Middle frontal gyrus (tissue), 1 donor: ENCODE measurements around the gene ISL1.

Experiments
- DNase-seq: peaks from one replicate; pipeline ENCODE4 v3.0.0-alpha.2; 2015; ENCODE audit warnings: low spot score; ENCODE audit errors: extremely low spot score

Gene ISL1

DNA sequence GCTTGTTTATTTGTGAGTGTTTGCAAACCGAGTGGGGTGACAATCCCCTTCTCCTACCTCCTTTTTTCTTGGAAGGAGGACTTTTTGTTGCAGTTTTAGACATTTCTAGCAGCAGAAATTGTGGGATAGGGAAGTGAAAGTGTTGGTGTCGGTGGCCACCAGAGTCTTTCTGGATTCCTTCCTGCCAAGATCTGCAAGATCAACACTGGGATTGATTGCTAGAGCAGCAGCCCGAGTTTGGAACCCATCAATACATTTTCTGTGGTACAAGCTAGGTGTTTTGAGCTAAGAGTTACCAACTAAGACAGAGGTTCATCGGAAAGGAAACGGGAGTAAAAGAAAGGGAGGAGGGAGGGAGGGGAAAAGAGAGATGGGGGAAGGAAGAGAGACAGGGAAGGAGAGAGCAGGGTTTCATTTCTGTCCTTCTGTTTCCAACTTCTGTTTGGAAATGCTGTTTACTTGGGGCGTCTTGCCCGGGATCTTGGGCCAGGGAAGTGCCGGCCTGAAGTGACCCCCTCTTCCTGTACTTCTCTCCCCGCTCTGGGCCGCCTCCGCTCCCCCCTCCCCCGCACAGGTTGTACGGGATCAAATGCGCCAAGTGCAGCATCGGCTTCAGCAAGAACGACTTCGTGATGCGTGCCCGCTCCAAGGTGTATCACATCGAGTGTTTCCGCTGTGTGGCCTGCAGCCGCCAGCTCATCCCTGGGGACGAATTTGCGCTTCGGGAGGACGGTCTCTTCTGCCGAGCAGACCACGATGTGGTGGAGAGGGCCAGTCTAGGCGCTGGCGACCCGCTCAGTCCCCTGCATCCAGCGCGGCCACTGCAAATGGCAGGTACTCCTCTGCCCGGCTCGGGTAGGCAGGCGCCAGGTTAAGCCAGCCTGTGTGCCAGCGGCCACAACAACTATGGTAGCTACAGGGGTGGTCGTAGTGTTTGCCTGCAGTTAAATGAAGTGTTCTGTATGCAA is 4.0 kb downstream of the ISL1 start:
- no peak for DNase-seq

DNA sequence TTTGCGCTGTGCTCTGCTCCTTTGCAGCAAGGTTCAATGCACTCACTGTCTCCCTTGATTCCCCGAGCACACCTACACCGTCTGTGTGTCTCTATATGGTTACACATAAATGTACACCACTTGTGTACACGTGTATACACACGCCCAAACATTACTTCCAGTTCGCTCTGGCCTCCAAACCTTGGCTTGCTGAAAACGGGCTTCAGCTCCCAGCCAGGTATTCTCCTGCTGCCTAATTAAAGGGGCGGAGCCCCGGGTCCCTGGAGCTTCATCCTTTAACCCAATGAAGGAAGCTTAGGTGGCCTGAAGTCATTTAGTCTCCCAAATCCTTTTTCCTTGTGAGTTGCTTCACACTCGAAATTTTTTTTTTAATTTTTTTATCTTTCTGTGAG is 4.6 kb downstream of the ISL1 start:
- DNase-seq, result no peak

DNA sequence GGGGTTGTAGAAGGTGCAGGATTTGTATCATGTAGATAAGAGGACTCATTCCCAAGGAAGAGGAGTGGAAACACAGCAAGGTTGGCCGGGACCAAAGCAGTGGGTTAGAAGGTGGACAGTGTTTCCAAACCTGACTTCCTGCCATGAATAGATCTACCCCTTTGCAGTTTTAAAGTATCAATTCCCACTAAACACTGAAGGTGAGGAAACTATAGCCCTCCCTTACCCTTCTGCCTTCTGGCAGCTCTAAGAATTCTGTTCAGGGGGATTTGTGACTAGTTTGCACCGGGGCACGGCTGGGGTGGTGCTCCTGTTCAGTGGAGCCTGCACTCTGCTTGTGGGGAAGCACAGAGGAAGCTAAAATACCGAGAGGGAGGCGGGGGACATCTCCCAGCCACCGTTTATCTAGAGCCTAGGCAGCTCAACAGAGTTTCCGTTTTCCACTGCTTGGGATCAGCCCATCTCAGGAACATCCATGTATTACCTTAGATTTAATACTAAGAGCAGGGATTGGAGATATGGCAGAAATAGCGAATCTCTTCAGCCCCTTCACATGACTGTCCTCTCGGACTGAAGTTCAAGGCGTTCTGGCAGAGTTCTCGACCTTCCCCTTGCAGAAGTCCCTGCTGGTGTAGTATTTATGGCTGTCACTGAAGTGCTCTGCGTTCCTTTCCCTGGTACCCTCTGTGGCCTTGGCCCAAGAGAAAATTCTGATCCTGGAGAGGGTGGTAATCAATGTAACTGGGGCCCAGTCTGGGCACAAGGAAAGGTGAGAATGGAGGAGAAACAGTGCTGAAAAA is 5.4 kb downstream of the ISL1 start:
- no peak for DNase-seq

DNA sequence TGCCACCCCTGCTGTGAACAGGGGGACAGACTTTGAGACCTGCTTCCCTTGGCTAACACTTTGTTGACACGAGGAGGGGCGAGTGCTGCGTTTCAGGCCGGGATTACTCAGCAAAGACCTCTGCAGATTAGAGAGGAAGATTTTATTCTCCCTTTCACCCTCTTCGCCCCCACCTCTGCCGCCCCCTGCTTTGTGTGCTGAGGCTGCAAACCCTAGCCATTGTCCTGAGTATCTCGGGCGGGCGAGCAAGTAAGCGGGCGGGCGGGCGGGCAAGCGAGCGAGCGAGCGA is 6.0 kb downstream of the ISL1 start:
- no peak for DNase-seq

DNA sequence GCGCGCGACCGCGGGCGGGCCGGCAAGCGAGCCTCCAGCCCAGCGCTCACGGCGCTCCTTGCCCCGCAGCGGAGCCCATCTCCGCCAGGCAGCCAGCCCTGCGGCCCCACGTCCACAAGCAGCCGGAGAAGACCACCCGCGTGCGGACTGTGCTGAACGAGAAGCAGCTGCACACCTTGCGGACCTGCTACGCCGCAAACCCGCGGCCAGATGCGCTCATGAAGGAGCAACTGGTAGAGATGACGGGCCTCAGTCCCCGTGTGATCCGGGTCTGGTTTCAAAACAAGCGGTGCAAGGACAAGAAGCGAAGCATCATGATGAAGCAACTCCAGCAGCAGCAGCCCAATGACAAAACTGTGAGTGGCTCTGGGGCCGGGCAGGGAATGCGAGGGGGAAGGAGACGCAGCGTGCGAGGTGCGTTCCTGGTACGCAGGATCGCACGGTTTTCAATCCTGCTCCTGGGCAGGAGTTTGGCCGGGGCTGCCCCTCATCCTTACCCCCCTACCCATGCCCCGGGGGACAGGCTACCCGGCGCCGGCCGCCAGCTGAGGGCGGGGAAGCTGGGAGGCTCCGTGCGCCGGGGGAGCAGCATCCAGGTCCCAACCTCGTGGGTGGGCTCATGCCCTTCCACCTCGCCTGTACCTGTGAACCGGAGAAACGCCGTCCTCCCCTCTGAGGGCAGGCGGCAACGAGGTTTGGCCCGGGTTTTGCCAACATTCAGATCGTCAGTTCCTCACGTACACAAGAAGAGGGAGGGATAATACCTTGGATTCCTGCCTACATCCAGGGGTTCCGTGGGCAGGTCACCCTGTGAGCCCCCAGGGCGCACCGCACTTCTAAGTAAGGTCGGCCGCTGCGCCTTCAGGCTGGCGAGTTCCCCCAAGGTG is 6.6 kb downstream of the ISL1 start:
- no peak for DNase-seq

DNA sequence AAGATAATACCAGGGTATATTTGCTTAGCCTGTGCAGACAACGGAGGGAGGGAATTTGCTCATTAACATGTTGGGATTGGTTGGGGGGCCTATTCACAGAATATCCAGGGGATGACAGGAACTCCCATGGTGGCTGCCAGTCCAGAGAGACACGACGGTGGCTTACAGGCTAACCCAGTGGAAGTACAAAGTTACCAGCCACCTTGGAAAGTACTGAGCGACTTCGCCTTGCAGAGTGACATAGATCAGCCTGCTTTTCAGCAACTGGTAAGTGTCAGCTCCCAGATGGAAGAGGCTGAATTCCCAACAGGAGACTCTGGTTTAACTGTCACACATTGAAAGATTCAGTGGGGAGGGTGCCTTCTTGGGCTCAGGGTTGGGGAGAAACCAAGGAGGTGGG is 7.9 kb downstream of the ISL1 start:
- no peak for DNase-seq

DNA sequence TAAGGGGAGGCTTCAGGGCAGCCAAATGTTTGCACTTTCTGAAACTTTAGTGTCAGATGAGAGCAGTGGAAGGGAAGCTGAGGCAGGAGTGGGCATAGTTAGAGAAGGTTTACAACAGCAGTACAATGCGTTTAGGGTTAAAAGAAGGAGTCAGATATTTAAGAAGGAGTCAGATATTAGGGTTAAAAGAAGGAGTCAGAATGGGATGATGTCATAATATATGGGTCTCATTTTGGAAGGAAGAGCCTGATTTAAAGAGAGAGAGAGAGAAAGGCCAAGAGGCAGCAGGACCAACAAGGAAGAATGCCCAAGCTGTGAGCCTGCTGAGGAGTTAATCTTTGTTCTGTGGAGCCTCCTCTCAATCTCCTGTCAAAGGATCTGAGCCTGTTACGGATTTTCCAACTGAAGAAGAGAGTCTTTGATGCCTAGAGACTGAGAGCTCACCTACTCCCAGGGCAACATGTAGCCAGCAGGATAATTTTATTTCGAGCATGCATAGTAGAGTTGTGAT is 9.5 kb downstream of the ISL1 start:
- no peak for DNase-seq

DNA sequence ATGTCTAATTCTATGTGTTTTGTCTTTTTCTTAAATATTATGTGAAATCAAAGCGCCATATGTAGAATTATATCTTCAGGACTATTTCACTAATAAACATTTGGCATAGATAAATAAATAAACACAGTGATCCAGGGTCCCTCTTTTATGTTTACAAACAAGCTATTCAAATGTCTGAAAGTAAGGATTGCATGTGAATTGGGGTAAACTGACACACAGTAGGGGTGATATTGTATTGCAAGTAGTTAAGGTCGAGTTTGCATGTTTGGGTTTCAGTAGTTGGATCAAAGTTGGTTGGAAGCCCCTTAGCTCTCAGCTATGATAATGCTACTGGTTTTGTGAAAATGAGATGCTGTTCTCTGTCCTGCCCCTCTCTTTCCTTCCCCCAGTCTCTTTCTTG is 11.4 kb downstream of the ISL1 start:
- DNase-seq, result no peak

DNA sequence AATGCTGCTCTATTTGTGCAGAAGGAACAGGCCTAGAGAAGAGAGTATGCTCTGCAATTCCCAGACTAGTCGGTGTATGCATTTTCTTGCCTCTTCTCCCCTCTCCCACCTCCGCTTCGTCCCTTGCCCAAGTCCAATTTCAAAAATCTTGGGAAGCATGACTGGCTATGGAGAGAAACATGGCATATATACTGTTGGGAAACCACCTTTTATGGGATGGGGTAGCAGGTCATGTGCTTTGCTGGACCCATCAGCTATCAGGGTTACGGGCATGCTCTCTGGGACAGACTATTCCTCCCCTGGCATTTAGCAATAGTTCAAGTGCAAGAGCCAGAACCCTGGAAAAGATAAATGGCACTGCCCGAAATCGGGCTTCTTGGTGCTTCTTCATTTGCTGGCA is 12.0 kb downstream of the ISL1 start:
- no peak for DNase-seq

DNA sequence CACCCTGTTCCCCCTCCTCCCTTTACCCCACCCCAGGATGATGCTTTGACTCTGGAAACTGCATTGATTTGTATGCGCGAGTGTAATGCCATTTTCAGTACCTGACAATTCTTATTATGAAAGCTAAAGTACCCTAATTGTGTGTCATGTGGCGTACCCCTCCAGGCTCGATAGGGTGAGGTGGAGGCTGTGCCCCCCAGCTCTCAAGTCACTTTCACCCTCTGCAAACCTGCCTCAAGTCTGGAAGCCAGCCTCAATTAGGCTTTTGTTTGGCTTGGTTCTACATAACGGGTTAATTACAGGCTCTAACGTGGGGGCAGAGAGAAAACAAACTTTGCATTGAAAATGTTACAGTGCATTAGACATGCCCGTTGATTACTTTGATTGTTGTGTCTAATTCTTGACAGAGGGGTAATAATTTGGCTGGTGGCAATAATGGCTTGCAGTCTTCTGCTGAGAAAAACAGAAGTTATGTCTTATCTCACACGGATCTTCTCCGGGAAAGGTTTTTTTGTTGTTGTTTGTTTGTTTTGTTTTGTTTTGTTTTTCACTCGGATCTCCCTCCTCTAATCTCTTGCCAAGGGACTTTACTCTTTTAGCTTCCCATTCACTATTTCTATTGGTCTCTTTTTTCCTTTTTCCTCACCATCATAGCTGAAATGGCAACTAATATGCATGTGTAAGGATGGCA is 12.6 kb downstream of the ISL1 start:
- no peak for DNase-seq

DNA sequence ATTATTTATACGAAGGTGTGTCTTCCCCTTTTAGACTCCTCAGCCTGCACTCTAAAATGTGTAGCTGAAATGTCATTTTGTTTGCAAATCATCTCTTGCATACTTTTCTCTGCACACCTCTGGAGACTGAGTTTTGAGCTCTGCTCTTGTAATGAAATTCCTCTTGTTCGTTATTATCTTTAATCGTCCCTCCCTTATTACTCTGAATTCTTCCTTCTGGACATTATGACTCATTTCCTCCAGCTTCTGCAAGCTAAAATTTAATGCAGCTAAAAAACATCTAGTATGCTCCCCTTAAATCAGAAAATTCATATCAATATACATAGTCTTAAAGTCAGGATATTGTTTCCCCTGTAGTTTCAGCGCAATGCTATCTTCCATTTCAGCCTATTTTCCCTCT is 13.5 kb downstream of the ISL1 start:
- DNase-seq, result no peak

DNA sequence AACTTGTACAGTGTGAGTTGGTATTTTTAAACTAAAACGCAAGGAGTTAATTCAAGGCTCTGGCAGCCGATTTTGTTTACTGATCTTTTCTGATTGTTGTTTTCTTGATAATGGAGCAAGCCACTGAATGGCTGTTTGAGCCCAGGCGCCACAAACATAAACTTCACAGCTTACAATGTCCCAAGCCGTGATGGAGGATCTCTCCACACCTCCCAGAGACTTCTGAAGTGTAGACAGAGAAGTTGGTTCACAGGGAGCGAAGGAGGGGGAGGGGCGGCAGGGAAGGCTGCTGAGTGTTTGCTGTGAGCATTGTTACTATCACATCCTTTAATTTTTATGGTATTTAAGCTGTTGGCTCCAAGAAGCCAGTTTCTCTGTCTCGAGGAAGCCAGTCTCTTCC is 14.7 kb downstream of the ISL1 start:
- DNase-seq, result no peak

DNA sequence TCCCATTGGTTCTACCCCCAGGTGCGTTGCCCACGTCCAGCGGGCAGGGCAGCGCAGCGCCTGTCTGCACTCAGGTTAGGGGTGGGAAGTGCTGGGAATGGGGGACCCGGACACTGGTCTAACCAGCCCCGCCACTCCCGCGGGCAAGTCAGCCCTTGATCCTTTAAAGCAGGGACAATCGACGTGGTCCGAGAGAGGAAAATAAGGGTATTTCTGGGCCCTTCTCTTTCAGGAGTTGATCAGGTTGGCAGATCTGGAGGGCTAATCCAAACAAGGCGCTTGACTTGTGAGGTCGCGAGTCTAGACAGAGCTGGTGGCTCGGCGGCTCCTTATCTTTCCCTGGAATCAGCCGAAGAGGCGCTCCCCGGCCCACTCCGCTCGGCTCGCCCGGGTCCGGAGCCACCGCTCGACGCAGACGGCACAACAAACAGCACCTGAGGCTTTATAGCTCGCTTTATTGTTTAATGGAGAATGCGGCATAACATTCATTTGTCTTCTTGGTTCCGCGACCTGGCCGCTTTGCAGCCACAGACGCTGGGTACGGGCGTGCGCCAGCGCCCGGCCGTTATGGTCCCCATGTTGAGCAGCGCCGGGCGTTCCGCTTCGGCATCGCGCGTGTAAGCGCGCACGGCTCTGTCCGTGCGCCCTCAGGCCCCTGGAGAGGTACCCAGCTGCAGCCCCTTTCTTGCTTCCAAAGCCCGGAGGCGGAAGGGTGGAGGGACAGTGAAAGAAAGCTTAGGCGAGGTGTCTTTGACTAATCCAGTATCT is 15.8 kb downstream of the ISL1 start:
- DNase-seq, result no peak

DNA sequence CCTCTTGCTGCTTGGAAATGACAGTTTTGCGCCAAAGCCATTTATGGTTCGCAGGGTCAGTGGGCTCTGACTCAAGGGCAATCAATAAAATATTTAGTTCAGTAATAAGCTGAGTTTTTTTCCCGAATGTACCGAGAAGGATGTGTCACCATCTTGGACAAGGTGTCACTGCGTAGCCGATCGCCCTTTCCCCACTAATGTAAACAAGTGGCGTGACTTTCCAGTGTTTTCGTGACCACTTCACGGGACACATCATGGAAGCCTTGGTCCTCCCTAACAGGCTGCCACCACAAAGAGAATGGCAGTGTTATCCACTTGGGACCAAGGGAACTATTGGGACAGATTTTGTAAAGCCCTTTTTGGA is 16.4 kb downstream of the ISL1 start:
- DNase-seq, result no peak

DNA sequence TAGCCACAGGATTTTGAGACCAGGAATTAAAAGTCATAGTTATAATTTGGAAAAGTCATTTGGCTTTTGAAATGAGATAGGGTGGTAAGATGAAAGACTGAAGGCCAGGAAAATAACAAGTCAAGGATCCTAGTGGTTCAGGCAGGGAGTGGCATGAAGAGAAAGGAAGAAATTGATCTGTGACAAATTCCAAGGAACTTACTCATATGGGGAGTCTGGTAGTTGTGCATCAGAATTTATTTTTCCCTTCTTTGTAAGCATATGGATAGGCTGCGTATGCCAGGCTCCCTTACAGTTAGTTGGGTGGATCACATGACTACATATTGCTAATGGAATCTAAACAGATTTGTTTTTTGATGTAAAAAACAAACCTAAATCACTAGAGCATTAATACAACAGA is 21.0 kb downstream of the ISL1 start:
- DNase-seq, result no peak

DNA sequence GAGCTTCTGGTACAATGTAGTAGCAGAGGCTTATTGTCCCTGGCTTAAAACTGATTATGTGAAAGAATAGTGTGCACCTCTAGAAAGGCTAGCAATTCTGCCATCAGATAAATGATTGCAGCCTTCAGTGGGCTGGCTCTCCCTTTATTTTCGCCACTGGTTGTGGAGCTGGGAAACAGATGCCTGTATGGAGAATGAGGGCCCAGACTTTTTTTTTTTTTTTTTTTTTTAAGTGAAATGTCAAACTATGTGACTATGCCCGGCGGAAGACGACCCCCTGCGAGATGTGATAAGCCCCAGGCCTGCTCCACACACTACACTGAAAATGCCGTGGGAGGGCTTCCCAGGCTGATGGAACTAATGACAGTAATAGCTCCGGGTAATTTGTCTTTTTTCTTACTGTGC is 28.7 kb downstream of the ISL1 start:
- no peak for DNase-seq

DNA sequence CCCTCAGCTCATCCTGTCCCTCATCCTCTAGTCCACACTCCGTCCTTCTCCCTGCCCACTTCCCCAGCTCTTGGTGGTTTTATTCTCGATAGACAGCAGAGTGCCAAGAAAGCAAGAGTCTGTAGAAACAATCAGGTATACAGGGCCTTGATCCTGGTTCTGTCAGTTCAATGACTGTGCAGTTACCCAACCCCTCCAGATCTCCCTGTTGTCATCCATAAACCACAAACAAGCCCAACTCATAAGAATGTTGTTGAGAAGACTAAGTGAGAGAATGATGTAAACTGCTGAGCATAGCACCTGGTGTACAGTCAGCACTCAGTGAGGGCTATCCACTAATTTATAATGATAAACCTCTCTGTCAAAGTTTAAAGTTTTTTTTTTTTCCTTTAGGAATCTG is 31.3 kb downstream of the ISL1 start:
- DNase-seq, result no peak

DNA sequence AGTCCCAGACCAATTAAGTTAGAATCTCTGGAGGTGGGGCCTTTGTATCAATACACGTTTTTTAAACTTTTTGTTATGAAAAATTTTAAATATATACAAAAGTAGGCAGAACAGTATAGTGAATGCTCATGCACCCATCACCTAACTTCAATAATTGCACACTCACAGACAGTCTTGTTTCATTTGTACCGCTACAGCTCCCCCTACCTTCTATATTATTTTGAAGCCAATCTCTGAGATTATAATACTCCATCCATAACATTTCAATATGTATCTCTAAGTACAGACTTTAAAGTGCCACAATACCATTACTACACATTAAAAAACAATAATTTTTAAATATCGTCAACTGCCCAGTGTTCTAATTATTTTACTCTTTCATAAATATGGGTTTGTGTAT is 32.9 kb downstream of the ISL1 start:
- no peak for DNase-seq

DNA sequence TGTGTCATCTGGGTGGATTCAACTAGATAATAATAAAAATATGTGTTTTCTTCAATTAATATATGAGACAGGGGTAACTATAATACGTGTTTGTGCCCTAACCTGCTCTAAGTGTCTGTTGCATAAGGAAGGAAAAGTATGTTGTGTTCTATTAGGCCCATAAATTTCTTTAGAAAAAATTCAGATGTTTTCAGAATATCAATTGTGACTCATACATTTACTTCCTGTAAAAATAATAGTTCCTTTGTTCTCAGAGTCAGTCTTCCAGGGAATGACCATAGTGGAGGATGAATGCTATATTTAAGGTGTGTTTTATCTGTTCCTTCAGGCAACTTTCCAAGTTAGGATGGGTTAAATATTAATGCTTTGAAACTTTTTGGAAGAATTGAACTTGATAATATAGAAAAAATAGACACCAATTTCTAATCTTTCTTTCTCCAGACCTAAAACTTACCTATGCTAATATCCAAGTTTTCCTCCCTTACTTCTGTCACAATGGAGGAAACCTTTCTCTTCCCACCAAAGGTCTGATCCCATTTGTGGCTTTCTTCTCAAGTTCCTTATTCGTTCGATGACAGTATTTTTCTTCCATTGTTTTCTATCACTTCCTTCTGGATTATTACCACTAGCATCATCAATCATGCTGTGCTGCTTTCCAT is 49.9 kb downstream of the ISL1 start:
- no peak for DNase-seq

DNA sequence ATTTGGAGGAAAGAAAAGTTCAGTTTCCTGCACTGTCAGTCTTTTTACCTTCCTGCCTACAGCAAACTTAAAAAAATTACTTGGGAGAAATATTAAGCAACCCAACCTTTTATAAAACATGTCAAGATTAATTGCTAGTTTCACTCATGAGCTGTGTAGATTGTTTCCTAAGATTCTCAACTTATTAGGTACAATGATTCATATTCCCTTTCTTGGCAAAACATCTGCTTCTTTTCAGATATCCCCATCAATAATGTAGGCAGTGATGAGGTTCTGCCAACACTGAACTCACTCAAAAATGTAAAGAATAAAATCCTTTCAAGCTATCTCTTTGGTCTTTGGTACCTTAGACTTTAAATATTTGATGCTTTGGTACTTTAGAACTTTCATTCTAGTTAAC is 56.0 kb downstream of the ISL1 start:
- no peak for DNase-seq
